ENCODE data around the gene TANGO2.

TANGO2 gene

GRCh38 chr22:20083891-20084546 lies 63.1 kb downstream of the TANGO2 start:
- no peak for TF ChIP-seq CTCF (conservative IDR thresholded peaks at IDR 0.05; ENCODE audit: low read depth, low read length)
- no peak for DNase-seq (ENCODE audit: low read depth)
- H3K4me3 ChIP-seq (ENCODE audit: low read length): no peak overlapping the region

- no peak overlapping the region for H3K4me3 ChIP-seq (ENCODE audit: low read length)
- TF ChIP-seq CTCF (conservative IDR thresholded peaks at IDR 0.05; ENCODE audit: low read depth, low read length): peak; percentile 58
- no peak for DNase-seq (ENCODE audit: low read depth)
Observed at GRCh38 chr22:20084547-20085413, 63.9 kb downstream of the TANGO2 start.

GRCh38 chr22:20085651-20086050 lies 64.7 kb downstream of the TANGO2 start:
- no peak for TF ChIP-seq CTCF (conservative IDR thresholded peaks at IDR 0.05; ENCODE audit: low read depth, low read length)
- no peak overlapping the region for H3K4me3 ChIP-seq (ENCODE audit: low read length)
- no peak for DNase-seq (ENCODE audit: low read depth)

- no peak for TF ChIP-seq CTCF (conservative IDR thresholded peaks at IDR 0.05; ENCODE audit: low read depth, low read length)
- no peak for DNase-seq (ENCODE audit: low read depth)
- H3K4me3 ChIP-seq (ENCODE audit: low read length): no peak overlapping the region
Observed at GRCh38 chr22:20086101-20086599, 65.2 kb downstream of the TANGO2 start.

- TF ChIP-seq CTCF (conservative IDR thresholded peaks at IDR 0.05; ENCODE audit: low read depth, low read length): no peak
- H3K4me3 ChIP-seq (ENCODE audit: low read length): no peak overlapping the region
- DNase-seq (ENCODE audit: low read depth): no peak
Observed at GRCh38 chr22:20086763-20087162, 65.9 kb downstream of the TANGO2 start.

- no peak overlapping the region for H3K4me3 ChIP-seq (ENCODE audit: low read length)
- DNase-seq (ENCODE audit: low read depth): no peak
- TF ChIP-seq CTCF (conservative IDR thresholded peaks at IDR 0.05; ENCODE audit: low read depth, low read length): no peak
Observed at GRCh38 chr22:20087319-20088262, 66.7 kb downstream of the TANGO2 start.

All from retinal pigment epithelial cell (primary cell).